IPS-11a (cell line): ENCODE data around the gene ZBTB8B.
"Not testable (repeated sequence)": the region's sequence is repeated elsewhere in the genome, so short reads cannot be mapped to it uniquely, and the experiment has no call there.

Experiments
- H3K4me3 ChIP-seq: one replicate; pipeline ENCODE4 v1.5.1; 2013; ENCODE audit warnings: low read depth, low read length, control low read depth

Gene ZBTB8B

DNA sequence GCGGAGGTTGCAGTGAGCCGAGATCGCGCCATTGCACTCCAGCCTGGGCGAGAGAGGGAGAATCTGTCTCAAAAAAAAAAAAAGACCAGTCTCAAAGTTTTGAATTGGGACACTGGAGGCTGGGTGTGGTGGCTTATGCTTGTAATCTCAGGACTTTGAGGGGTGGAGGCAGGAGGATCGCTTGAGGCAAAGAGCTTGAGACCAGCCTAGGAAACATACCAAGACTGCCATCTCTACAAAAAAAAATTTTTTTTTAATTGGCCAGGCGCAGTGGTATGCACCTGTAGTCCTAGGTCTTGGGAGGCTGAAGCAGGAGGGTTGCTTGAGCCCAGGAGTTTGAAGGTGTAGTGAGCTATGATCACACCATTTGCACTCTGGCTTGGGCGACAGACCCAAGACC is 3.9 kb downstream of the ZBTB8B start:
- H3K4me3 ChIP-seq = no peak overlapping the region

DNA sequence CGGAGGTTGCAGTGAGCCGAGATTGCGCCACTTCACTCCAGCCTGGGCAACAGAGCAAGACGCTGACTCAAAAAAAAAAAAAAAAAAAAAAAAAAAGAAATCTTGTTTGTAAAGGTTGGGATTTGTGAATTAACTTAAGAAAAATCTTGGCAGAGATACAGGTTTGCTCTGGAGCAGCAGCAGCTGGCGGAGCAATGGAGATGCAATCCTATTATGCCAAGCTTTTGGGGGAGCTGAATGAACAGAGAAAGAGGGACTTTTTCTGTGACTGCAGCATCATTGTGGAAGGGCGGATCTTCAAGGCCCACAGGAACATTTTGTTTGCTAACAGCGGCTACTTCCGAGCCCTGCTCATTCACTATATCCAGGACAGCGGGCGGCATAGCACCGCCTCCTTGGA is 5.6 kb downstream of the ZBTB8B start:
- no peak overlapping the region for H3K4me3 ChIP-seq

DNA sequence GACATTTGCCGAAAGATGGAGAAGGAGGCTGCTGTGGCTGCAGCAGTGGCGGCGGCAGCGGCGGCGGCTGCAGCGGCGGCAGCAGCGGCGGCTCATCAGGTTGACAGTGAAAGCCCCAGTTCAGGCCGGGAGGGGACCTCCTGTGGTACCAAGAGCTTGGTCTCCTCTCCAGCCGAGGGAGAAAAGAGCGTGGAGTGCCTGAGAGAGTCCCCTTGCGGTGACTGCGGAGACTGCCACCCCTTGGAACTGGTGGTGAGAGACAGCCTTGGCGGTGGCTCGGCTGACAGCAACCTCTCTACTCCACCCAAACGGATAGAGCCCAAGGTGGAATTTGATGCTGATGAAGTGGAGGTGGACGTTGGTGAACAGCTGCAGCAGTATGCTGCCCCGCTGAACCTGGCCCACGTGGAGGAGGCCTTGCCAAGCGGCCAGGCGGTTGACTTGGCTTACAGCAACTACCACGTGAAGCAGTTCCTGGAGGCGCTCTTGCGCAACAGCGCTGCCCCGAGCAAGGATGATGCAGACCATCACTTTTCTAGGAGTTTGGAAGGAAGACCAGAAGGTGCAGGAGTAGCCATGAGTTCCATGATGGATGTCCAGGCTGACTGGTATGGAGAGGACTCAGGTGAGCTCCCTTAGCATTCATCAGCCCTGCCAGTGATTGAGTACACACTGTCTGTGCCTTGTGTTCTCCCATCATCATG is 6.3 kb downstream of the ZBTB8B start:
- no peak overlapping the region for H3K4me3 ChIP-seq

DNA sequence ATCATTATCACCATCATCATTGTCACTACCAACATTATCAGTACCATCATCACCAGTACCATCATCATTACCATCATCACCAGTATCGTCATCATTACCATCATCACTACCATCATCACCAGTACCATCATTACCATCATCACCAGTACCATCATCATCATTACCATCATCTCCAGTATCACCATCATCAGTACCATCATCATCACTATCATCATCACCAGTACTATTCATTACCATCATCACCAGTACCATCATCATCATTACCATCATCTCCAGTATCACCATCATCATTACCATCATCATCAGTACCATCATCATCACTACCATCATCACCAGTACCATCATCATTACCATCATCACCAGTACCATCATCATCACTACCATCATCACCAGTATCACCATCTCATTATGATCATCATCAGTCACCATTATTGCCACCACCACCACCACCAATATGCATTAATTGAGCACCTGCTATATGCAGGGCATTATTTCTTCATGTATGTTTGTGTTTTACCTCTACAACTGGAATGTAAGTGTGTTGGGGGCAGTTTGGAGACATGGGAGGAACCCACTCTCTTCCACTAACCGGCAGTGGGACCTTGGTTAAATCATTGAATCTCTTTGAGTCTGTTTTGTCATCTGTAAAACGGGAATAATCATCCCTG is 7.0 kb downstream of the ZBTB8B start:
- H3K4me3 ChIP-seq = no peak overlapping the region

DNA sequence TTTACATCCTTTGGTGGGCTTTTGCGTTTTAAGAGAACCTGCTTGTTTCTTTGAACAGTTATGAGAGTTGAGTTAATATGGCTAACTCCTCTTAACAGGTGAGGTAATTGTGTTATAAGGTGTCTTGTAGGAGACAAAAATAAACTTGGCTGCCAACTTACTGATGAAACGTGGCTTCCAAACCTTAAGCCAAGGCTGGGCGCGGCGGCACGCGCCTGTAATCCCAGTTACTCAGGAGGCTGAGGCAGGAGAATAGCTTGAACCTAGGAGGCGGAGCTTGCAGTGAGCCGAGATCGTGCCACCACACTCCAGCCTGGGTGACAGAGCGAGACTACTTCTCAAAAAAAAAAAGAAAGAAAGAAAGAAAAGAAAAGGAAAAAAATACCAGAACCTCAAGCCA is 8.1 kb downstream of the ZBTB8B start:
- not testable (repeated sequence) for H3K4me3 ChIP-seq

DNA sequence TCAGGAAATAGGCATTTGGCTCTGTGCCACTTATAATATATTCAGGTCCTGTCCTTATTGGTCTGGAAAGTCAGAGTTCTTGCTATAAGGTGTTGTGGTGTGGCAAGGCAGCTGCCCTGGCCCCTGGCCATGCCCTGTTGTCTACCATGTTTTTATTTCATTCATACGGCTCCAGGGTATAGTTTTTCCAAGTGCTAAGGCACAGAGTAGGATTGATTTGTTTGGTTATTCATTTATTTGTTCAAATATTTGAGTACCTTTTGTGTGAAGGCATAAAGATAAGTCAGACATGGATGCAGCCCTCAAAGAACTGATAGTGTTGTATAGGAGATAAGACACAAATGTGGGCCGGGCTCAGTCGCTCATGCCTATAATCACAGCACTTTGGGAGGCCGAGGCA is 10.1 kb downstream of the ZBTB8B start:
- H3K4me3 ChIP-seq = no peak overlapping the region

DNA sequence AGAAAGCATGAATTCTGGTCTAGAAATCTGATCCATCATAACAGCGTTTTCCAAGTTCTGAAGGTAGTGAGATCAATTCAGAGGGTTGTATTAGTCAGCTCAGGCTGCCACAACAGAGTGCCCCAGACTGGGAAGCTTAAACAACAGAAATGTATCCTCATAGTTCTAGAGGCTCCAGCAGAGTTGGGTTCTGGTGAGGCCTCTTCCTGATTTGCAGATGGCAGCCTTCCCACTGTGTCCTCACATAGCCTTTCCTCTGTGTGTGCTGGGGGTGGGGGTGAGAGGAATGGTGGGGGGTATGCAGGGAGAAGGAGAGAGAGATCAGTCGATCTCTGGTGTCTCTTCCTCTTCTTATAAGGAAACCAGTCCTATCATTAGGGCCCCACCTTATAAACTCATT is 15.1 kb downstream of the ZBTB8B start:
- H3K4me3 ChIP-seq = no peak overlapping the region

DNA sequence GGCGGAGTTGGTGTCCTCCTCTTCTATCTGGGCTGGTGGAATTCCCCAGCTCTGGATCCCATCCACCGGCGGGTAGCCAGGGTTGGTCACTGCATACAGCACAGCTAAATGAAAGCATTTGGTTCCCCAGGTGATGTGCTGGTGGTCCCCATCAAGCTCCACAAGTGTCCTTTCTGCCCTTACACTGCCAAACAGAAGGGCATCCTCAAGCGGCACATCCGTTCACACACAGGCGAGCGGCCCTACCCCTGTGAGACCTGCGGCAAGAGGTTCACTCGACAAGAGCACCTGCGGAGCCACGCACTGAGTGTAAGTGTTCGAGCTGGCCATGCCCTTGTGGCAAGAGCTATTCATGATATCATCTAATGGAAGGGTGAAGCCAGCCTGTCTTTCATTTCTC is 15.9 kb downstream of the ZBTB8B start:
- H3K4me3 ChIP-seq = no peak overlapping the region

DNA sequence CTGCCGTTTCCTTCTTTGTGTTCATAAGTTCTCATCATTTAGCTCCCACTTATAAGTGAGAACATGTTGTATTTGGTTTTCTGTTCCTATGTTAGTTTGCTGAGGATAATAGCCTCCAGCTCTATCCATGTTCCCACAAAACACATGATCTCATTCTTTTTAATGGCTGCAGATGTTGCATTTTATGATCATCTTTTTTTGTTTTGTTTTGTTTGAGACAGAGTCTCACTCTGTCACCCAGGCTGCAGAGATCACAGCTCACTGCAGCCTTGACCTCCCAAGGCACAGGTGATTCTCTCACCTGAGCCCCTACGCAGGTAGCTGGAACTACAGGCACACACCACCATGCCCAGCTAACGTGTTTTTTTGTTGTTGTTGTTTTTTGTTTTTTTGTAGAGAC is 16.9 kb downstream of the ZBTB8B start:
- H3K4me3 ChIP-seq = not testable (repeated sequence)

DNA sequence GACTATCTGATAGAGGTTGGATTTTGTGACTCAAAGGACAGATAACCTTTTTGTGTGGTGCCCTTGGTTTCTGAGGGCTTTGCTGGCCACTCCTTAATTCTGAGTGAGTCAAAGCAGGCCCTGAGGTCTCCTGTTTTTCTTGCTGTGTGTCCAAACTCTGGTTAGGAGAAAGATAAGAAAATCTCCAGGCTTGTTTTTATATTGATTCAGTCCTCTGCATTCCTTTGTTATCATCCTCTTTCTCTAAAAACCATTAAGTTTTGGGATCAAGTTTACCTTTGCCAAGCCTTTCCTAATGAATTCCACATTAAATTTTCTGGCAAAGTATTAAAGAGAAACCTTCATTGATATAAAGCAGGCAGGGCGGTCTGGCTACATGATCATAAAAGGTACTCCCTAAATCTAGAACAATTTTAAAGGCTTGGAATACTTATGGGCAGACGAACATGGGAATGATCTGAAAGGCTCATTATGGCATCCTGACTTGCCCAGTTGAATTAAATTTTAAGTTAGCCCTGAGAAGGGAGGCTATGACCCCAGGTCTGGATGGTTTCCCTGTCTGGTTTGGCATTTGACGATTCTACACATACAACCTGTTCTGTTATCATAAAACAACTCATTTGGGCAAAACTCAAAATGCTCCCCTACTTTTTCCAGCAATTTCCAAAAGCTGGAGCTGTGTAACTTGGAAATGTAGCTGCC is 20.8 kb downstream of the ZBTB8B start:
- H3K4me3 ChIP-seq = no peak overlapping the region

DNA sequence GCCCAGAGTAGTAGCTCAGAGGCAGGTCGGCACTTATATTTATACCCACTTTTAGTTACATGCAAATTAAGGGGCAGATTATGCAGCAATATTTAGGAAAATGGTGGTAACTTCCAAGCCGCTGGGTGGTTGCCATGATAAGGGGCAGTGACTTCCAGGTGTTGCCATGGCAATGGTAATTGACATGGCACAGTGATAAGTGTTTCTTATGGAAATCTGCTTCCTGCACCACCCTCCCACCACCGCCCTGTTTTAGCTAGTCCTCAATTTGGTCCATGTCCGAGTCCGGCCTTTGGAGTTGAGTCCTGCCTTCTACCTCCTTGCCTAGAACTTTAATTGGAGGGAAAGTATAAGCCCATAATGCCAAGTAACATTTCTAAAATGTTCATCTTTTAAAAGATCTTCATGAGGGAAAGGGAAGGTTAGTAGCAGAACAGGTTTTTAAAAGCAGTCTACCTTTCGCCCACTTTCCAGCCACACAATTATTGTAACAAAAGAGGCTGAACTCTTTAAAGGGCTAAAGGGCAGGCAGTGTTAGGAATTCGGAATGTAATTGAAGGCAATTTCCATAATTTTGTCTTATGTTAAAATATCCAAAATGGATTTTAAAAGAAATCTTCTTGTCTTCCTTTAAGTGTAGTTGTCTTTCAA is 21.7 kb downstream of the ZBTB8B start:
- H3K4me3 ChIP-seq = no peak overlapping the region

DNA sequence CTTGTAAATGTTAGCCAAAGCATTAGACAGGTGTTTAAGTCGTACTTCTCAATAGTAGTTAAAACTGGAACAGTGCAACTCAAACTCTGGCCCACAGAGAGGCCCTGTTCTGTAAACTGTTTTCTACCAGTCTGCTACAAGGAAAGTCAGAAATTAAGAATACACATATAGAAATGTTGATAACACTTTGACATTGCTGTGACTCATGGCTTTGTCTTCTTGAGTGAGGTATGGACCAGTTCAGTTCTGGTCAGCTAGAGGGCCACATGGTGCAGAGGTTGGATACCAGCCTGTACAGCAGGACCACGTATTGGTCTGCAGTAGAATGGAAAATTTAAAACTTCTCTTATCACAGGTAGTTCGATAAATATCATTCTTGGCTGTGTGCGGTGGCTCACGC is 22.3 kb downstream of the ZBTB8B start:
- H3K4me3 ChIP-seq = no peak overlapping the region

DNA sequence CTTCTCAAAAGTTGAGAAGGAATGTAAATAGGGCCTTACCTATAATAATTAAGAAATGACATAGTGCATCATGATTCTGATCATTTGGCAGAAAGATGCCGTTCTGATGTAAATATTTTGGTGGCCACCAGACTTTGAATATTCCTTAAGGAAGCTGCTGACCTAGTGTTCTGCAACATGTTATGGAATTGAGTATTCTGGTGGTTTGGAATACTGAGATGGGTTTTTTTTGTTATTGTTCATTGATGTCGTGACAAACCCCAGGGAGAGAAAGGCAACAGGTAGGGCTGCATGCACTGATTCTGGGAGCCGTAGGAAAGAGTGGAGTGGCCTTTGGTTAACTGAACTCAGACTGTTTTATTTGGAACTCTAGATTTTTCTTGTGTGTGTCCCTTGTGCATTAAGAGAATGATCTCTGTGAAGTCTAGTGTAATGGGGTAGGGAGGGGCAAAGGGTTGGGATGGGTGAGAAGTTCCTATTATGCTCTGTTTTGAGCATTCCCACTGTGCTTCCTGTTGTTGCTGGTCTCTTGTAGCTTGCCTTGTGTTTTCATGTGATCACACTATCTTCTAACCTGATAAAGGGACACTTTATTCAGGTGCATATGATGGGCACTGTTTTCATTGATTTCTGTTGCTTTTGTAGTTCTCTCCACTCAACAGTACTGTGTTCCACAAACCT is 25.0 kb downstream of the ZBTB8B start:
- no peak overlapping the region for H3K4me3 ChIP-seq

DNA sequence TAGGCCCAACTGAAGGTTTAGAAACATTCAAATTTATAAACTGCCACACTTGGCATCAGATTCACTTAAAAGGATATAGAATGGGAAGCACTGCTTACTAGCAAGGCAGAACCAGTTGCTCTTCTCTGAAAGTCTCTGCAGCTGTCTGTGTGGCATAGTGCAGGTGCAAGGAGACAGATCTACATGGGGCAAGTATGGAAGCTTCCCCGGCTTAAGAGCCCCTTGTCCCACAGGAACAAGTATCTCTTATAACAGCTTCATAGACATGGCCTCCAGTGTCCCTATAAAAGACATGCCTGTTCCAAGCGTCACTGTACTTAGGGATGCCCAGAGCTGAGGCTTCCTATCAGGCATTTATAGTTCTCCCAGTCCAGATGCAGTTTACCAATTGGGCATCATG is 26.5 kb downstream of the ZBTB8B start:
- no peak overlapping the region for H3K4me3 ChIP-seq

DNA sequence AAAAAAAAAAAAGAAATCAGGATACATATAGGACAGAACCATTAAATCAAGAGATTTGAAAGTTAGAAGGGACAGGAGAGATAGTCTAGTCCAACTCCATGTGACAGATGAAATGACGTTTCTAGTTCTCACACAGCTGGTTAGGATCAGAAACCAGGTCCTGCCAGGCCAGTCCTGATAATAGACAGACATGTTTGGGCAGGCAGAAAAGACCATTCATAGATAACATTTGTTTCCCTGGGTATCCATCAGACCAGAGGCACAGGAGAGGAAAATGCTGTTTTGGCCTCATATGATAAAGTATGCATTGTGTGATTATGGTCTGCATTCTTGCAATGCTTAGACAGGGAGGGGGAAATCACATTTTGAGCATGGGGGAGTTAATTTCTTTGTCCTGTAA is 29.3 kb downstream of the ZBTB8B start:
- H3K4me3 ChIP-seq = no peak overlapping the region

DNA sequence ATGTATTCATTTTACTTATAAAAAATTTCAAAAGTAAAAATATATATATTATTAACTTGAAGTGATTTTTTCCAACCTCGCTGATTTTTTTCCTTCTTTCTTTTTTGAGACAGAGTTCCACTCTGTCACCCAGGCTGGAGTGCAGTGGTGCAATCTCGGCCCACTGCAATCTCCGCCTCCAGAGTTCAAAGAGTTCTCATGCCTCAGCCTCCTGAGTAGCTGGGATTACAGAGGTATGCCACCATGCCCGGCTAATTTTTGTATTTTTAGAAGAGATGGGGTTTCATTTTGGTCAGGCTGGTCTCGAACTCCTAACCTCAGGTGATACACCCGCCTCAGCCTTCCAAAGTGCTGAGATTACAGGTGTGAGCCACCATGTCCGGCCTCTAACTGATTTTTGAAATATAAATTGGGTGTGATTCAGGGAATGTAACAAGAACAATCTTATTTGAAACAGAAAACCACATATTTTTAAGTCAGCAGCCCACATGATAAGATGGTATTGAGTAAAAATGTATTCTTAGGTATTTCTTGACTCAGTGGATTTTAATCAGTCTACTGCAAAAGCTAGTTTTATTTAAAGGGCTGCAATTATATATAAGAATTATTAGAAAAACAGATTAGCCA is 30.0 kb downstream of the ZBTB8B start:
- H3K4me3 ChIP-seq = no peak overlapping the region

DNA sequence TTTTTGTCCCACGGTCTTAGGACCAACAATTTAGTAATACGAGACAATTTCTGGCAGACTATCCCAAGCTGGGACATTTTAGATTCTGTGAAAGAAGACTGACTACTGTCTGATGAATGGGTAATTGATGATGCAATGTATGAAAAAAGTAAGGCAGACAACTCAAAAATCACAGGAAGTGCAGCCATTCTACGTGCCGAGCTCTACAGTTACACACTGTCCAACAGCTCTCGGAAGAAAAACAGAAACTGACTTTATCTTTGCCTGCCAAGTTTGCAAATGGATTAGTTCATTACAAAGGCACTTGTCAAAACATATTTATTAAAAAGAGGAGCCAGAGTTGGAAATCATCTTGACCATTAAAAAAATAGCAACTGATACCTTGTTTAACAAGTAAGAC is 31.3 kb downstream of the ZBTB8B start:
- no peak overlapping the region for H3K4me3 ChIP-seq

DNA sequence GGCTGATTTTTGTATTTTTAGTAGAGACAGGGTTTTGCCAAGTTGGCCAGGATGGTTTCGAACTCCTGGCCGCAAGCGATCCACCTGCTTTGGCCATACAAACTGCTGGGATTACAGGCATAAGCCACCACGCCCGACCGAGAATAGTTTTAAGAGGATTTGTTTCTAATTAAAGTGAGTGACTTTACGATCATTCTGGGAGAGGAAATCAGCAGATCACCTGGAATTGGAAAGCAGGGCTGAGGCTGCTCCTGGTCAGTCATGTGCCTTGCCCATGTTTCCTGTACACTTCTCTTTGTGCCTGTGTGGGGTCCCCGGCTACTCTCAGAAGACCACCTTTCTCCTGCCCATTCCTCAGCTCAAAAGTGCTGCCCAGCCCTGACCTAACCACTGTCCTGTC is 33.9 kb downstream of the ZBTB8B start:
- no peak overlapping the region for H3K4me3 ChIP-seq

DNA sequence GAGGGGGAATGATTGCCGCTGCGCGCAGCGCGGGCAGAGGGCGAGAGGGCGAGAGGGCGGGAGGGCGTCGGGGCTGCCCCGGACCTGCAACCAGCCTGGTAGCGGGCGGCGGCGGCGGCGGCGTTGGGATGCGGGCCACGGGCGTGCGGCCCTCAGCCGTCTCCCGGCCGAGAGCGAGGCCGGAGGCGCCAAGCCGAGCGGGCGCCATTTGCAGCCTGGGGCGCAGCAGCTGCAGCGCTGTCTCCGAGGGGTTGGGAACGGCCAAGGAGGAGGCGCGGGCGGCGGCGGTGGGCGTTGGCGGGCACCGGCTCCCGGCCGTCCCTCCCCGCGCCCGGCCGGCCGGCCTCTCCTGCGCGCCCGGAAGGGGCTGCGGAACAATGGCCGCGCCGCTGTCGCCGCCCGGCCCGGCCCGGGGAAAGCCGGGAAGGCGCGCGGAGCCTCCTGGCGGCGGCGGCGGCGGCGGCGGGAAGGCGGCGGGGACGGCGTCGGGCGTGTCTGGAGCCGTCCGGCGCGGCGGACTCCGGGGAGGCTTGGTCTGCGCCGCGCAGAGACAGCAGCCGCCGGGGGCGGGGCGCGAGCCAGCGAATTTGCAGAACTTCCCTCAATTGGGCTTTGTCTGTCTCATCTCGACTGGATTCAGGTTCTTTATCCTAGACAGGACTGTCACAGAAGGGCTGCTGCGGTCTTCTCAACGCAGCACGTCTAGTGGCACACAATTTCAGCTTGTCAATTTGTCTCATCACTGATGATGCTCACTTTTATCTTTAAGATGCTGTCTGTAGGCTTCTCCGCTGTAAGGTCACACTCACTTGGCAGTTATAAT is 35.7 kb downstream of the ZBTB8B start:
- H3K4me3 ChIP-seq = peak overlapping the region; percentile 58

DNA sequence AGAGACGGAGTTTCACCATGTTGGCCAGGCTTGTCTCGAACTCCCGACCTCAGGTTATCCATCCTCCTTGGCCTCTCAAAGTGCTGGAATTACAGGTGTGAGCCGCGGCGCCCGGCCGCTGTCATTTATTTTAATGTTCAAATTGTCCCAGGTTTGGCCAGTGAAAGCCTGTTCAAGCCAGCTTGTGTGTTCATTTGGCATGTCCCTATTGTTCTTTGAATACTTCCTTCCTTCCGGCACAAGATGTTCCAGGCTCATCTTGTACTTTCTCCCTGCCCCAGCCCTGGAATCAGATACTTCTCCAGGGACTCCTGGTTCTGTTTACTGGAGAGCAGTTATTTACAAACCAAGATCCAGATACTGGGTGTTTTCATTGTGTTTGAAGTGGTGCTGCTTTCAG is 37.0 kb downstream of the ZBTB8B start:
- H3K4me3 ChIP-seq = no peak overlapping the region
